ENCODE data around the gene ZSCAN1.

GRCh38 chr19:58063712-58064111 lies 29.9 kb downstream of the ZSCAN1 start:
- TF ChIP-seq CTCF (conservative IDR thresholded peaks at IDR 0.05; ENCODE audit: low read depth, low read length): no peak
- no peak for TF ChIP-seq BHLHE40 (IDR thresholded peaks at IDR 0.05; ENCODE audit: low read depth, low read length)
- TF ChIP-seq POLR2A (IDR thresholded peaks at IDR 0.05; ENCODE audit: low read depth, low read length): no peak
- TF ChIP-seq FOS (IDR thresholded peaks at IDR 0.05; ENCODE audit: low read depth, low read length): no peak
- TF ChIP-seq SMC3 (IDR thresholded peaks at IDR 0.05; ENCODE audit: low read depth, low read length): no peak
